Measurements from ENCODE around the gene SPIRE1.

The SPIRE1 gene

DNA sequence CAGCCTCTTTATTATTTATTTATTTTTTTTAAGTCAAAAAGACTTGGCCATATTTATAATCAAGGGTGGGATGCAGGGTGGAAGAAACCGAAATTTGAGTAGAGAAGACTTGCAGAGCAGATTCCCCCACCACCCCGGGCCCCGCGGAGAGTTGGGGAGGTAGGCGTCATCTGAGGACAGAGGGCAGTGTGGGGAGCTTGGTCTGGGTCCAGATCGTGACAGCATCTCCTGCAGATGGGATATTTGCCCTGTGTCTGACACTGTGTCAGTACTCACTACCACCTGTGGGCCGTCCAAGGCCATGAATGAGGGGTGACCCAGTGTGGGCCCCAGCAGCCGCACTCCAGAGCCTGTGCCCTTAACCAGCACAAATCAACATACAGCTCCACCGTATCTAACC is 260.7 kb downstream of the SPIRE1 start:
- H3K9me2 ChIP-seq (replicated peaks; ENCODE audit: low read depth, low read length), result no peaks in the 10 kb centered on the region
- H3K4me2 ChIP-seq (ENCODE audit: low read depth, low read length, poor library complexity, severe bottlenecking), result no peak overlapping the region
- TF ChIP-seq, protein P1, sequence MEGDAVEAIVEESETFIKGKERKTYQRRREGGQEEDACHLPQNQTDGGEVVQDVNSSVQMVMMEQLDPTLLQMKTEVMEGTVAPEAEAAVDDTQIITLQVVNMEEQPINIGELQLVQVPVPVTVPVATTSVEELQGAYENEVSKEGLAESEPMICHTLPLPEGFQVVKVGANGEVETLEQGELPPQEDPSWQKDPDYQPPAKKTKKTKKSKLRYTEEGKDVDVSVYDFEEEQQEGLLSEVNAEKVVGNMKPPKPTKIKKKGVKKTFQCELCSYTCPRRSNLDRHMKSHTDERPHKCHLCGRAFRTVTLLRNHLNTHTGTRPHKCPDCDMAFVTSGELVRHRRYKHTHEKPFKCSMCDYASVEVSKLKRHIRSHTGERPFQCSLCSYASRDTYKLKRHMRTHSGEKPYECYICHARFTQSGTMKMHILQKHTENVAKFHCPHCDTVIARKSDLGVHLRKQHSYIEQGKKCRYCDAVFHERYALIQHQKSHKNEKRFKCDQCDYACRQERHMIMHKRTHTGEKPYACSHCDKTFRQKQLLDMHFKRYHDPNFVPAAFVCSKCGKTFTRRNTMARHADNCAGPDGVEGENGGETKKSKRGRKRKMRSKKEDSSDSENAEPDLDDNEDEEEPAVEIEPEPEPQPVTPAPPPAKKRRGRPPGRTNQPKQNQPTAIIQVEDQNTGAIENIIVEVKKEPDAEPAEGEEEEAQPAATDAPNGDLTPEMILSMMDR (conservative IDR thresholded peaks at IDR 0.05; ENCODE audit: low read length), result no peak
- no peak for TF ChIP-seq EZH2phosphoT487 (IDR thresholded peaks at IDR 0.05; ENCODE audit: borderline replicate concordance)
- no peak overlapping the region for H3K9ac ChIP-seq (ENCODE audit: low read depth, low read length, poor library complexity, severe bottlenecking)
- H3K9me3 ChIP-seq (ENCODE audit: insufficient read depth, low read depth, low read length), result no peaks in the 10 kb centered on the region
- H3K79me2 ChIP-seq (ENCODE audit: insufficient read depth, low read length), result no peaks in the 10 kb centered on the region
- H2AFZ ChIP-seq (ENCODE audit: low read length), result no peak overlapping the region
- H3K27me3 ChIP-seq (ENCODE audit: insufficient read depth, low read length, poor library complexity, severe bottlenecking), result no peaks in the 10 kb centered on the region
- no peaks in the 10 kb centered on the region for H3K4me1 ChIP-seq (ENCODE audit: insufficient read depth, low read length, poor library complexity, severe bottlenecking)
- H3K4me3 ChIP-seq (ENCODE audit: low read length, poor library complexity, severe bottlenecking), result no peak overlapping the region
- H3K36me3 ChIP-seq (ENCODE audit: insufficient read depth, low read length), result no peaks in the 10 kb centered on the region
- no peaks in the 10 kb centered on the region for H4K20me1 ChIP-seq (ENCODE audit: insufficient read depth, low read length, poor library complexity, severe bottlenecking)
- H3F3A ChIP-seq (ENCODE audit: low read depth), result no peaks in the 10 kb centered on the region

Data from Loucy (cell line).